Naive thymus-derived CD8-positive, alpha-beta T cell (primary cell): ENCODE results near the gene PPFIBP1. TPM values are rescaled to one million over a fixed set of nuclear protein-coding genes. Genes with fewer than 3 reads are reported as not detected.
"Not testable (repeated sequence)": the region's sequence is repeated elsewhere in the genome, so short reads cannot be mapped to it uniquely, and the experiment has no call there.

ENCODE experiments used
- ATAC-seq, 2 donors: fragments of 150-1000 bp; cut with Tn5 transposase in 1 of 2; sonication (Bioruptor Pico), chemical (Tn5 transposase) in 1 of 2; 1 replicate in 1 of 2; 2 replicates in 1 of 2; pipeline ENCODE4 v1.10.0; 2021; ENCODE audit warnings: mild to moderate bottlenecking in 2 of 2, moderate library complexity in 2 of 2
- POLR2A ChIA-PET: fragments of 350-600 bp; sonication (Branson Sonifier 250); formaldehyde crosslinking; loops from one replicate; lab custom pipeline; 2021; ENCODE audit warnings: antibody characterized with exemption; lab: Charles Lee
- DNase-seq, 10 donors: peaks; one replicate each; pipeline versions ENCODE4 v3.0.0 to v3.0.0-alpha.2; 2020 to 2022
- H3K27ac Mint-ChIP-seq, 10 donors: one replicate each; pipeline ENCODE4 v1.8.0; 2020 to 2022; ENCODE audit warnings: mild to moderate bottlenecking in 10 of 10, mixed read lengths in 10 of 10, moderate library complexity in 4 of 10, inconsistent platforms in 1 of 10
- H3K27me3 Mint-ChIP-seq, 5 donors: one replicate each; pipeline ENCODE4 v1.8.0; 2021 to 2022; ENCODE audit warnings: mixed read lengths in 5 of 5
- H3K36me3 Mint-ChIP-seq, 3 donors: one replicate each; pipeline ENCODE4 v1.8.0; 2020 to 2022; ENCODE audit warnings: mixed read lengths in 3 of 3, mild to moderate bottlenecking in 2 of 3, inconsistent platforms in 1 of 3
- H3K4me1 Mint-ChIP-seq, 4 donors: one replicate each; pipeline ENCODE4 v1.8.0; 2021 to 2022; ENCODE audit warnings: mixed read lengths in 4 of 4
- H3K4me3 Mint-ChIP-seq, 10 donors: one replicate each; pipeline ENCODE4 v1.8.0; 2020 to 2022; ENCODE audit warnings: mild to moderate bottlenecking in 10 of 10, mixed read lengths in 10 of 10, moderate library complexity in 6 of 10, inconsistent platforms in 1 of 10
- H3K9me3 Mint-ChIP-seq, 9 donors: one replicate each; pipeline ENCODE4 v1.8.0; 2020 to 2022; ENCODE audit warnings: mixed read lengths in 9 of 9, mild to moderate bottlenecking in 3 of 9, inconsistent platforms in 1 of 9, moderate library complexity in 1 of 9
- polyA plus RNA-seq, 3 donors: library from polyadenylated mRNA; unstranded; fragments of 300-500 nt; fragmentation: Illumina TruSeq; gene quantifications; one replicate each; pipeline ENCODE4 v1.2.3, GENCODE V29; 2021
- total RNA-seq, 8 experiments: library from RNA in 2 of 8; stranded (reverse) in 2 of 8; gene quantifications; one replicate each; pipeline ENCODE4 v1.2.3 and lab custom pipeline; 2021 to 2026

Gene PPFIBP1
- total and polyA plus RNA-seq, 5 experiments from 2014 or later: 3.8 to 9.2 (median 4.1) TPM

DNA sequence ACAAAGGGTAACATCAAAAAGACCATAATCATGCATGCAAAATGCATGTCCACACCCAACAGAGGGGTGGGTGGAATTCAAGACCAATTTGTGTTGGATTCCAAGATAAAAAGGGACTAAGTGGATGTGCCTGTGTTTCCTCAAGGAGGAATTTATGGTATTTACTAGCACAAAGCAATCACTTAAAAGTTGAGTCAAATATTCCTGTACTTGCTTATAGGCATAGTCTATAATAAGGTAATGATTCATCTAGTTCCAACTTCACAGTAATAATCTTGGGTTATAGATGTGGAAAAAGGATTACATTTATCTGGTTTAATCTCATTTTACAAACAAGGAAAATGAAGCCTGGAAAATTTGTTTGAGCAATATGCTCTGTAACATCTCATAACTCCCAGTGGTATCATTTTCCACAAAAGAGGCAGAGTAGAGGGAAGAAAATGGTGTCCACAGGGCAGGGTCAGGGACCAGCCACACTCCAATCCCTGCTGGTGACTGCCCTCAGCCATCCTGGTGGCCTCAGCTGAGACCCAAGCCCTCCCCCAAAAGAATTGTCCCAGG is 91.4 kb downstream of the PPFIBP1 start:
- Mint-ChIP-seq H3K27ac (no peak overlapping the region), H3K36me3 (no peaks in the 10 kb centered on the region), H3K27me3 (no peaks in the 10 kb centered on the region), H3K4me1 (peaks cover 0 to 3% (median 0%) of the 10 kb centered on the region in 4 donors), H3K4me3 (no peak overlapping the region), H3K9me3 (no peaks in the 10 kb centered on the region)
- ATAC-seq: no peak
- POLR2A ChIA-PET: no interaction called here
- no peak for DNase-seq

DNA sequence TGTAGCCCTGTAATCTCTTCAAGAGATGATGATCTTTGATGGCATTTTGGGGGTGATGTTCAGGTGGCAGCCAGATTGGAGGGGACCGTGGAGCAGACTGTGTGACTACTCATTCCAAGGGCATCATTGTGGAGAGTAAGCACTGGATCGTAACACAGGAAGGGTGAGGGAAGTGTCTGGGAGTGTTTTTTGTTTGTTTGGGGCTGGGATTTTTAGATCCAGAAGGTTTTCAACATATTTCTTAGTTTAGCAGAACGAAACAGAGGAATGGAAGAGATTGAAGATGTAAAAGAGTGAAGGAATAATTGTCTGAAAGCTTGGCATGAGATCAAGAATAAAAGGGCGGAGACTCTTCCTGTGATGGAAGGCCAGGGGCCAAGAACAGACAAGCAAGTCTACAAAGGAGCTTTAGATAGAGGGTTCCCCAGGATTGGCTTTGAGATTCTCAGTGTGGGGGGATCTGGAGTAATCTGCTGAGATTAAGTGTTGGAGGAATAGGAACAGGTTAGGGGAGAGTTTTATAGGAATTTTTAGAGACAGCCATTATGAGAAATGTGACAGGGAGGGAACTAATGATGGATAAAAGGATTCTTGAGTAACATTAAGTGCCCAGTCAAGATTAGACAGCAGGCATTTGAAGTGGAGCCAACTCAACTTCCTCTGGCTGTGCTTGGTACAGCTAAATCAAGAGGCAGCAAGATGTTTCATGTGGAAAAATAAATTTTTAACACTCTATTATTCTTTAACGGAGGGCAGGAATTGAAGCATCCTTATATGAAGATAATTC is 92.5 kb downstream of the PPFIBP1 start:
- Mint-ChIP-seq H3K4me1 (peaks cover 0 to 3% (median 0%) of the 10 kb centered on the region in 4 donors), H3K27ac (no peak overlapping the region), H3K4me3 (no peak overlapping the region), H3K9me3 (no peaks in the 10 kb centered on the region), H3K36me3 (no peaks in the 10 kb centered on the region), H3K27me3 (no peaks in the 10 kb centered on the region)
- POLR2A ChIA-PET: no interaction called here
- no peak for DNase-seq
- no peak for ATAC-seq

DNA sequence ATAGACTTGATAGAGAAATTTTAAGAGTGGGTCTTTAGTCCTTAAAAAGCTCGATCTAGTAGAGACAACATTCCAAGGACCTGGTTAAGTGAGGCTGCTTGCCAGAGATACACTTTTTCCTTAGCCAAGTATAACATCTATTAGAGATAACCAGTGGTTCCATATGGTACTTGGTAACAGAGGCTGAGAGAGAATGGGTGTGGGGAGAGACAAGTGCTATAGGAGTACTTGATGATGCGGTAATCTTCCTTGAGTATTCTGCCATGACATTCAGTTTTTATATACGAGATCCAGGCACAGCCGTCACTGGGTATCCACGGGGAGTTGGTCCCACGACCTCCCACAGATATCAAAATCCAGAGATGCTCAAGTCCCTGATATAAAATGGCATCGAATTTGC is 94.8 kb downstream of the PPFIBP1 start:
- Mint-ChIP-seq H3K4me3 (no peak overlapping the region), H3K9me3 (no peaks in the 10 kb centered on the region), H3K27me3 (no peaks in the 10 kb centered on the region), H3K4me1 (peaks cover 0 to 3% (median 0%) of the 10 kb centered on the region in 4 donors), H3K27ac (no peak overlapping the region), H3K36me3 (no peaks in the 10 kb centered on the region)
- DNase-seq: no peak
- ATAC-seq: no peak
- POLR2A ChIA-PET: no interaction called here

DNA sequence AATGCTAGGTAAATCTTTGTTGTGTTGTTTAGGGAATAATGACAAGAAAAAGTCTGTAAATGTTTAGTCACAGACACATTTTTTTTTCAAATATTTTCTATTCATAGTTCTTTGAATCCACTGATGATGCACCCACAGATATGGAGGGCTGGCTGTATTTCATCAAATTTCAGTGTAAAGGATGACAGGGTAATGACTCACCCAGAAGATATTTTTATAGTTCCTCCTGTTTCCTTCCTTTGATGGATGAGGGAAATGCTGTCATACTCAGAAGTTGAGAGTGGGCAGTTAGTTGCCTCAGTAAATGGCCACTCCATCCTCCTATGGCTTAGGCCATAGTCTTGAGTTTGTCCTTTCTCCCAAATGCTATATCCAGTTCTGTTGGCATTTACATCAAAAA is 95.3 kb downstream of the PPFIBP1 start:
- Mint-ChIP-seq H3K4me3 (no peak overlapping the region), H3K4me1 (peaks cover 0 to 3% (median 0%) of the 10 kb centered on the region in 4 donors), H3K27me3 (no peaks in the 10 kb centered on the region), H3K27ac (no peak overlapping the region), H3K9me3 (no peaks in the 10 kb centered on the region), H3K36me3 (no peaks in the 10 kb centered on the region)
- no peak for DNase-seq
- no peak for ATAC-seq
- POLR2A ChIA-PET: no interaction called here

DNA sequence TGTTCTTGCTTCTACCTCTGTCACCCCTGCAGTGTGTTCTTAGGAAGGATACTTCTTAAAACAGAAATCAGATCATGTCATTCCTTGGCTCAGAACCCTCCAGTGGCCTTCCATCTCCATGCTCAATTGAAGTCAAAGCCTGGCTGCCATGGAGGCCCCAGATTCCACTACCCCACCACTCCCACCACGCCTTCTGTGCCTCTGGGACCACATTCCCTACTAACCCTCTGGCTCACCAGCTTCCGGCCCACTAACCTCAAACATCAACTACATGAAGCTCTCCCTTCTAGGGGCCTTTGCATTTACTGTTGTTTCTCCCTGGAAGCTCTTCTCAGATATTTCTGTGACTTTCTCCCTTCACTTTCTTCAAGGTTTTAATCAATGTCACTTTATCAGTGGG is 96.1 kb downstream of the PPFIBP1 start:
- no peaks in the 10 kb centered on the region for H3K27me3 Mint-ChIP-seq
- H3K36me3 Mint-ChIP-seq: no peaks in the 10 kb centered on the region
- no peak overlapping the region for H3K27ac Mint-ChIP-seq
- H3K4me1 Mint-ChIP-seq: peaks cover 0 to 3% (median 0%) of the 10 kb centered on the region in 4 donors
- no peak overlapping the region for H3K4me3 Mint-ChIP-seq
- POLR2A ChIA-PET: no interaction called here
- no peak for ATAC-seq
- no peaks in the 10 kb centered on the region for H3K9me3 Mint-ChIP-seq
- DNase-seq: no peak

DNA sequence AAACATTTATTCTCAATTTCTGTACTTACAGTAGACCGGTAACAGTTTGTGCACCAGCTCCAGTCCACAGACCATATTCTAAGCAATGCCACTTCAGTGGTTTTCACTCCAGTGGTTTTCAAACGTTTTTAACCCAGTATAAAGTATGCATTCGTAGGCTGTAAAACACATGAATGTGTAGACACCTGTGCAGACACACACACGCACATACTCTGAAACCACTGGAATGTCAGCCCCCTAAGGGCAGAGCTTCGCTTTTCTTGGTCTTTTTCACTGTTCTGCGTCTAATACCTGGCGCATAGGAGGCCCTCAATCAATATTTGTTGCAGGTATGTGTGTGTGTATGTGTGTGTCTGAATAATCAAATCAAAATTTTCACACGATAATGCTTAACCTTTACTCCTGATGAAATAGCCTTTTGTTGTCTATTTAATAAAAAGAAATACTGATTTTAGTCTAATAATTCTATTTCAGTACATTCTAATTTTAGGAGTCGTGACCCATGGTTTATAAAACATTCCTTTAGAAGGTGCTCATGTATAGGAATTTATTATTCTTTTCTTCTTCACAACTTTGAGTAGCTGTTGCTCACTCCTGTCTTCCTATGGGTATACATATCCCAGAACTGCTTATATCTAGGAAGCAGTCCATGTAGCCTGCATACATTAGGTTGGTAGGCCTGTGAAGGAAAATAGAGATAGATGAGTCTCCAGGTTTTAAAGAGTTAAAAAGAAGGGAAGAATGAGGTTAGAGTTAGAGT is 98.6 kb downstream of the PPFIBP1 start:
- no peak for DNase-seq
- H3K27me3 Mint-ChIP-seq: no peaks in the 10 kb centered on the region
- no peak overlapping the region for H3K27ac Mint-ChIP-seq
- peaks cover 0 to 4% (median 2%) of the 10 kb centered on the region in 4 donors for H3K4me1 Mint-ChIP-seq
- no peak for ATAC-seq
- H3K9me3 Mint-ChIP-seq: no peaks in the 10 kb centered on the region
- no peak overlapping the region for H3K4me3 Mint-ChIP-seq
- no peaks in the 10 kb centered on the region for H3K36me3 Mint-ChIP-seq
- POLR2A ChIA-PET: no interaction called here

DNA sequence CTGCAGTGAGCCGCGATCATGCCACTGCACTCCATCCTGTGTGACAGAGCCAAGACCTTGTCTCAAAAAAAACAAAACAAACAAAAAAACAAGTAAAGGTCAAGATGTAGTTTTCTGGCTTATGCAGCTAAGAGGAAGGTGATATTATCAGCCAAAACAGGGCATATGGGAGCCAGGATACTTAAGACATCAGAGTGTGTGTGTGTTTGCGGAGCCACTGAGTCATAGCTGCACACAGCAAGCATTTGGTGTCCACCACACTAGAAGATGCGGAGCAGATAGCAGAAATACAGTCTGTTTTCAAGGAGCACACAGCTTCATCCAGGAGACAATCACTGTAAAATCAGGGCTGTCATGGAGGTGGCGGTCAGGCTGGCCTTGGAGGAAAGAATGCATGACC is 99.6 kb downstream of the PPFIBP1 start:
- Mint-ChIP-seq H3K9me3 (no peaks in the 10 kb centered on the region), H3K36me3 (no peaks in the 10 kb centered on the region), H3K4me3 (no peak overlapping the region), H3K4me1 (peaks cover 0 to 10% (median 5%) of the 10 kb centered on the region in 4 donors), H3K27me3 (no peaks in the 10 kb centered on the region), H3K27ac (no peak overlapping the region)
- POLR2A ChIA-PET: no interaction called here
- DNase-seq: no peak
- ATAC-seq: no peak

DNA sequence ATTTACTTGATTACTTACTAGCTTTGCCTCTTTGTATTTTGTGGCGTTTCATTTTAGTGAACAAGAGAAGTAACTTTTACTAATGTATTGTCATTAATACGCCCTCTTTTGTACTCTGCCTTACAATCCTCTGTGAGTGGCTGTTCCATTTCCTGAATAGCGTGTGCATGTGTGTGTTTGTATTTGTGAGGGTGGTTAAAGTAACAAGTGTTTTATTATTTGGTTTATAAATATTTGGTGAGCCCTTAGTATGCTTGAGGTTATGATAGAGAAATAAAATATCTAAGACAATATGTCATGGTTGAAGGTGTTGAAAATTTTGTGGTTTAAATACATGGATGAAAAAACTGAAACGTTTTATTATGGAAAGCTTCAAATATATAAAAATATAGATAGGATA is 100.6 kb downstream of the PPFIBP1 start:
- H3K36me3 Mint-ChIP-seq: no peaks in the 10 kb centered on the region
- no peak overlapping the region for H3K4me3 Mint-ChIP-seq
- H3K27ac Mint-ChIP-seq: no peak overlapping the region
- DNase-seq (no peak), ATAC-seq (no peak)
- no peaks in the 10 kb centered on the region for H3K9me3 Mint-ChIP-seq
- peaks cover 0 to 10% (median 5%) of the 10 kb centered on the region in 4 donors for H3K4me1 Mint-ChIP-seq
- POLR2A ChIA-PET: no interaction called here
- no peaks in the 10 kb centered on the region for H3K27me3 Mint-ChIP-seq

DNA sequence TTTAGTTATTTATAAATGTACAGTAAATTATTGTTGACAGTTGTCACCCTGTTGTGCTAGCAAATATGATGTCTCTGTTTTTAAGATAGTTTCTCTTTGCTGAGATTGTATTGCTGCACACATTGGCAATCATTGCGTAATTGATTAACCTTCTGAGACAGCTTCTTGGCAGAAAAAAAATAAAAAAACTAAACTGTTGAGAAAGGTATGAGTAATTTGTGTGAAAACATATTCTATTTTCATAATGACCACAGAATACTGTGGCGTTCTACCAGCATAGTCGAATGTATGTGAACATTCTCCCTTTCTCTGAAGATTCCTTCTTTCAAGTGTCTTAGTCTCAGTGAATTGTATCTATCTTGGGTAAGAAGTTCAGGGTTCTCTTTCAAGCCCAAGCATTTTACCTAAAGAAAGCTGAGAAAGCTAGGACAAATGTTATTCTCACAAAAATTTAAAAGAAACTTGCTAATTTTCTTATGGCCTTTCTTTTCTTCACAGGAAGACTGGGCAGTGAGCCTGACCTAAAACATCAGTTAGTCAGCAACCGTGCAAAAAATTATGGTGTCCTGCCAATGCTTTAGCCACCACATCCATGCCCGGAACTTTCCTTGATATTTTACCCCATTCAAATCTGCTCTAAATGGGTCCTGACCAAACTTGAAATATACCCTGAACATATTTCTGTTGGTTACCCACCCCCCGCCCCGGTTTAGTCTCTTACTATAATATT is 103.3 kb downstream of the PPFIBP1 start:
- no peak for DNase-seq
- no peaks in the 10 kb centered on the region for H3K36me3 Mint-ChIP-seq
- no peak overlapping the region for H3K27ac Mint-ChIP-seq
- POLR2A ChIA-PET: no interaction called here
- H3K9me3 Mint-ChIP-seq: no peaks in the 10 kb centered on the region
- ATAC-seq: no peak
- H3K4me3 Mint-ChIP-seq: no peak overlapping the region
- H3K4me1 Mint-ChIP-seq: peaks cover 0 to 10% (median 4%) of the 10 kb centered on the region in 4 donors
- H3K27me3 Mint-ChIP-seq: no peaks in the 10 kb centered on the region

DNA sequence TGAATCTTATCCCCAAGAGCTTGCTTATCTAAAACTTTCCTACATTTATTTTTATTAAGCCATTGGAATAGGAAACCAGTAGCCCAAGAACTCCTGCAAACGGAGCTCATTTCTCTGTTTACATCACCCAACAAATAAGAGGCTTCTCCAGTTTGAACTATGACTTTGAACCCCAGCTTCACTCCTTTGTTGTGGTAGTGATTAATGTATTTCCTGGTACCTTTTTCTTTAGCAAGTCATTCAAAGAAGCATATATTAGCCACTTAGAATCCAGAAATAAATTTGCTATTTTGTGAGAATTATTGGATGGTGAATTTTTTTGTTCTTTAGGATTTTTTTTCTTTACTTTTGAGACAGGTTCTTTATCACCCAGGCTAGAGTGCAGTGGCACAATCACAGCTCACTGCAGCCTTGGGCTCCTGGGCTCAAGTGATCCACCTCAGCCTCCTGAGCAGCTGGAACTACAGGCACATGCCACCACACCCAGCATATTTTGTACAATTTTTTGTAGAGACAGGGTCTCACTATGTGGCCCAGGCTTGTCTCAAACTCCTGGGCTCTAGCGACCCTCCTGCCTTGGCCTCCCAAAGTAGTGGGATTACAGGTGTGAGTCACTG is 104.0 kb downstream of the PPFIBP1 start:
- H3K9me3 Mint-ChIP-seq, POLR2A ChIA-PET, H3K36me3 Mint-ChIP-seq, ATAC-seq, H3K27me3 Mint-ChIP-seq, DNase-seq, H3K4me3 Mint-ChIP-seq: not testable (repeated sequence)
- Mint-ChIP-seq H3K4me1 (peaks cover 0 to 10% (median 4%) of the 10 kb centered on the region in 4 donors), H3K27ac (peak overlapping the region in 3 of 10 donors; percentile 26 to 45 (median 43))

DNA sequence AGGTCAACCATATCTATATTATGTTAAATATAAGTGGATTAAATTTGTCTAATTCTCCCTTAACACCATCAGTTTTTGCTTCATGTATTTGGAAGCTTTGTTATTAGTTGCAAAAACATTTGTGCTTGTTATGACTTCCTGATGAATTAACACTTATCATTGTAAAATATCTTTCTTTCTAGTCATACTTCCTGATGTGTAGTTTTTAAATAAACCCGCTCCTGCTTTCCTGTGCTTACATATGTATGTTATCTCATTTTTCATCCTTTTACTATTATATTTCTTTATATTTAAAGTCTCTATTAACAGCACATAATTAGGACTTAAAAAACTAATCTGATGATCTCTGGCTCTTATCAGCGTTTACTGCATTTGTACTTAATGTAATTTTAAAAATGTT is 106.2 kb downstream of the PPFIBP1 start:
- DNase-seq, H3K36me3 Mint-ChIP-seq, H3K27me3 Mint-ChIP-seq, ATAC-seq, H3K4me3 Mint-ChIP-seq, POLR2A ChIA-PET, H3K27ac Mint-ChIP-seq, H3K9me3 Mint-ChIP-seq: not testable (repeated sequence)
- H3K4me1 Mint-ChIP-seq: peaks cover 0 to 10% (median 4%) of the 10 kb centered on the region in 4 donors

DNA sequence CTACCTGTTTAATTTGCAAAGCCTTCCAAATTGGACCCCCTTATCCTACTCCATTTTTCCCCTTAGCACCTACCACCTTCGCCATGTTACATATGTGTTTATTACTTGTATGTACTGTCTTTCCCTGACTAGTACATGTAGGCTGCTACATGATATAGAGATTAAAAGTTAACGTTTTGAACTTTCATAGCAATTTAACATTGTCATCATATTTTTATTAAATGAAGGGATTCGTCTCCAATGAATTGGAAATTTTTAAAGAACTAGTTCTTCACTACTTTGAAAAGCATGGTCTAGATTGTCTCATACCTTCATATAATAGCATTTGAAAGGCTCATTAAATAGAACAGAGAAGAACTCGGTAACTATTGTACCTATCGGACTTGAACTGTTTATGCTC is 107.4 kb downstream of the PPFIBP1 start:
- peaks cover 0 to 6% (median 0%) of the 10 kb centered on the region in 5 donors for H3K27me3 Mint-ChIP-seq
- no peak for ATAC-seq
- H3K4me1 Mint-ChIP-seq: peaks cover 0 to 10% (median 4%) of the 10 kb centered on the region in 4 donors
- POLR2A ChIA-PET: no interaction called here
- no peak for DNase-seq
- no peak overlapping the region for H3K4me3 Mint-ChIP-seq
- H3K27ac Mint-ChIP-seq: no peak overlapping the region
- no peaks in the 10 kb centered on the region for H3K9me3 Mint-ChIP-seq
- H3K36me3 Mint-ChIP-seq: peaks cover 5 to 6% (median 5%) of the 10 kb centered on the region in 3 donors
